NCI-H82 (cell line): ENCODE data around the gene ZNF544.
"Not testable (repeated sequence)": the region's sequence is repeated elsewhere in the genome, so short reads cannot be mapped to it uniquely, and the experiment has no call there.

Experiments
- DNase-seq: peaks from one replicate; lab custom pipeline; 2025; lab: John Stamatoyannopoulos, UW

Gene ZNF544

DNA sequence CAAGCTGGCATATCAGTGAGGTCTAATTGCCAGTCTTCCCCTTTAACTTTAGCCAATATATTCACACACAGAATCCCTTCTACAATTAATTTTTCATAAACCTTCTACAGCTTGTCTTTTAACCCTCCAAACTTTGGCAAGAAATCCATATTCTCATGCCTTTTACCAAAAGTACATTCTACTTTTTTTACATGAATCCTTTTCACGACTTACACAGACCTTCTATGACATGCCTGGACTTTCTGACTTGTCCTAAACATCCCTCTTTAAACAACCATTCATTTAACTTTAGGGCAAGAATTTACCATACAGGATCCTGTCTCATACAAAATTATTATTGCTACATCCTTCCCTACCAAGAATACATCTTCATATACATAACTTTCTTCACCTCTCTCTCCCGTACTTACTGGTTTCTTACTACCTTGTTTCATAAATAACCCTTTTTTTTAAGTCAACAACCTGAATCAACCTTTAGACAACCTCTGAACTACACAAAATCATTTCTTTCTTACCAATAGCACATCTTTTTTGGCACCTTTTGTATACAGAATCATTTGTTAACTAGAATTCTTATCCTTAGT is 23.5 kb downstream of the ZNF544 start:
- DNase-seq, result peak; percentile 28

DNA sequence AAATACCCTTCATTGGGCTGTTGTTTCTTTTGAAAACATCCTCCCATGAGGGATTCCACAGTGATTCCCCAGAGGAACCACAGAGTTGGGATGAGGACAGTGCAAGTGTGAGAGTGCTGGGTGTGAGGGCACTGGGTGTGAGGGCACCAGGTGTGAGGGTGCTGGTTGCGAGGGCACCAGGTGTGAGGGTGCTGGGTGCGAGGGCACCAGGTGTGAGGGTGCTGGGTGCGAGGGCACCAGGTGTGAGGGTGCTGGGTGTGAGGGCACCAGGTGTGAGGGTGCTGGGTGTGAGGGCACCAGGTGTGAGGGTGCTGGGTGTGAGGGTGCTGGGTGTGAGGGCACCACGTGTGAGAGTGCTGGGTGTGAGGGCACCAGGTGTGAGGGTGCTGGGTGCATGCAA is 29.5 kb downstream of the ZNF544 start:
- DNase-seq, result not testable (repeated sequence)

DNA sequence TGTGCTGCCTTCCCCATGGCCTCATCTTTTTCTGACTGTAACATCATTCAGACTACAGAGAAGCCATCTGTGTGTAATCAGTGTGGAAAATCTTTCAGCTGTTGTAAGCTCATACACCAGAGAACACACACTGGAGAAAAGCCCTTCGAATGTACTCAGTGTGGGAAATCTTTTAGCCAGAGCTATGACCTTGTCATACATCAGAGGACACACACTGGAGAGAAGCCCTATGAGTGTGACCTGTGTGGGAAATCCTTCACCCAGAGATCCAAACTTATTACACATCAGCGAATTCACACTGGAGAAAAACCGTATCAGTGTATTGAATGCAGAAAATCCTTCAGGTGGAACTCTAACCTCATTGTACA is 32.9 kb downstream of the ZNF544 start:
- DNase-seq, result no peak

DNA sequence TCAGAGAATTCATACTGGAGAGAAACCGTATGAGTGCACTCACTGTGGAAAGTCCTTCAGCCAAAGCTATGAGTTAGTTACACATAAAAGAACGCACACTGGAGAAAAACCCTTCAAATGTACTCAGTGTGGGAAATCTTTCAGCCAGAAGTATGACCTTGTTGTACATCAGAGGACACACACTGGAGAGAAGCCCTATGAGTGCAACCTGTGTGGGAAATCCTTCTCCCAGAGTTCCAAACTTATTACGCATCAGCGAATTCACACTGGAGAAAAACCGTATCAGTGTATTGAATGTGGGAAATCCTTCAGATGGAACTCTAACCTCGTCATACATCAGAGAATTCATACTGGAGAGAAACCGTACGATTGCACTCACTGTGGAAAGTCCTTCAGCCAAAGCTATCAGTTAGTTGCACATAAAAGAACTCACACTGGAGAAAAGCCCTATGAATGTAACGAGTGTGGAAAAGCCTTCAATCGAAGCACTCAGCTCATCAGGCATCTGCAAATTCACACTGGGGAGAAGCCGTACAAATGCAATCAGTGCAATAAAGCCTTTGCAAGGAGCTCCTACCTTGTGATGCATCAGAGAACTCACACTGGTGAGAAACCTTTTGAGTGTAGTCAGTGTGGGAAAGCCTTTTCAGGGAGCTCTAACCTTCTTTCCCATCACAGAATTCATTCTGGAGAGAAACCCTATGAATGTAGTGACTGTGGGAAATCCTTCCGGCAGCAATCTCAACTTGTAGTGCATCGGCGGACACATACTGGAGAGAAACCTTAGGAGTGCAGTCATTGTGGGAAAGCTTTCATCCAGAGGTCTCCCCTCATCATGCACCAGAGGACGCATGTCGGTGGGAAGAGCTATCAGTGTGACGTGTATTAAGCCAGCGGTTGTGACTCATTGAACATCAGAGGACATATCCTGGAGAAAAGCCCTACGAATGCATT is 33.5 kb downstream of the ZNF544 start:
- peak; percentile 9 for DNase-seq

DNA sequence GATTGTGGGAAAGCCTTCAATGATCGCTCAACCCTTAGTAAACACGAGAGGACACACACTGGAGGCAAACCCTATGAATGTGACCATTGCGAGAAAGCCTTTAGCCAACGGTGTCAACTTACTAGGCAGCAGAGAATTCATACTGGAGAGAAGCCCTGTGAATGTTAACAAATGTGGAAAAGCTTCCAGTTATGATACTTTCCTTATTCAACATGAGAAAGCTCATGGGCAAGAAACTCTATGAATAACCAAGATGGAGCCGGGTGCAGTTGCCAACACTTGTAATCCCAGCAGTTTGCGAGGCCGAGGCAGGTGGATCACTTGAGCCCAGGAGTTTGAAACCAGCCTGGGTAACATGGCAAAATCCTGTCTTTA is 34.2 kb downstream of the ZNF544 start:
- DNase-seq, result no peak

DNA sequence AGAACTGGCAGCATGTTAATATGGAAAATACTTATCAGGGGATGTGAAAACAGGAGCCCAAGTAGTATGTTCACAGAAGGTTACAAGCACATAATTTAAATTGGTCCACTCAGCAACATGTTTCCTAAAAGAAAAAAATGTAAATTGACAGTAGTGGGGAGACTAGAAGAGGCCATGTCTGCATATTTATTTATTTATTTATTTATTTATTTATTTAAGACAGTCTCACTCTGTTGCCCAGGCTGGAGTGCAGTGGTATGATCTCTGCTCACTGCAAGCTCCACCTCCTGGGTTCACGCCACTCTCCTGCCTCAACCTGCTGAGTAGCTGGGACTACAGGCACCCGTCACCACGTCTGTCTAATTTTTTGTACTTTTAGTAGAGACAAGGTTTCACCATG is 36.4 kb downstream of the ZNF544 start:
- DNase-seq, result no peak

DNA sequence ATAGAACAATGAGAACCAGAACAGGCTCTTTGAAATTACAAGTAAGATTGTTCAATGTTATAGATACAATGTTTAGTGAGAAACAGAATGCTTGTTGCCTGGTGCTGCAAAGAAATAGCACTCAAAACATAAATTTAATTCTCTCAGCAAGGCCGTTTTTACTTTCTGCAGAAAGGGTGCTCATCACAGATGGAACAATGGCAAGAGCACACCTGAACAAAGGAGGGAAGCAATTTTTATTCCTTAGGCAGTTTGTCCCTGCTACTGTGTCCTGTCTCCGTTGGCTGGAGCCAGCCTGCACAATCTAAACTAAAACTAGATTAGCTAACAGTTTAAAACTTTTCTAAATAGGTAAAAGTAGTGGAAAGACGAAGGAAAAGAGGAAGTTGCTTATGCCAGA is 39.6 kb downstream of the ZNF544 start:
- no peak for DNase-seq

DNA sequence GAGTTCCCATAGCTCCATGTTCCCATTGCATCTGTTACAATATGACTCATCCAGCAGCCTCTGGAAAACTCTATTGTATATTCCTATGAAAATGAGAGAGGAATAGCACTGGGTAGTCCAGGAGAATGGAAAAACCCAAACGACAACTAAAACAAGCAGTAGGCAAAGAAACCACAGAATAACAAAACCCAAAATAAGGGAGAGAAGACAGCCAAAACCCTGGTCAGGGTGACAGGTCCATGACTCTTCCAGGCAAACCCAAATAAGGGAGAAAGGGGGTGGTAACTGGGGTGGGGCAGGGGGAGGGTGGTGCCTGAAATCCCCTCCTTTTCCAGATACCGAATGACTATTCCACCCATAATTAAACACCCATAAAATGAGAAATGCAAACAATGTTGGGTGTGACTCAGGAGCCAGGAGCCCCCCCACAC is 46.1 kb downstream of the ZNF544 start:
- no peak for DNase-seq

DNA sequence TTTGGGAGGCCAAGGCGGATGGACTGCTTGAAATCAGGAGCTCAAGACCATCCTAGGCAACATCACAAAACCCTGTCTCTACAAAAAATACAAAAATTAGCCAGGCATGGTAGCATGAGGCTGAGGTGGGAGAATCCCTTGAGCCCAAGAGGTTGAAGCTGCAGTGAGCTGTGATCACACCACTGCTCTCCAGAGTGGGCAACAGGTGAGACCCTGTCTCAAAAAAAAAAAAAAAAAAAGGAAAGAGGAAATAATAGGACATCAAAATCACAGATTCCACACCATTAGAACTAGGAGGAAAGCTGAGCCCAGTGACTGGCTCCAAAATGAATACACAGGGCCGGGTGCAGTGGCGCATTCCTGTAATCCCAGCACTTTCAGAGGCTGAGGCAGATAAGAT is 46.9 kb downstream of the ZNF544 start:
- no peak for DNase-seq

DNA sequence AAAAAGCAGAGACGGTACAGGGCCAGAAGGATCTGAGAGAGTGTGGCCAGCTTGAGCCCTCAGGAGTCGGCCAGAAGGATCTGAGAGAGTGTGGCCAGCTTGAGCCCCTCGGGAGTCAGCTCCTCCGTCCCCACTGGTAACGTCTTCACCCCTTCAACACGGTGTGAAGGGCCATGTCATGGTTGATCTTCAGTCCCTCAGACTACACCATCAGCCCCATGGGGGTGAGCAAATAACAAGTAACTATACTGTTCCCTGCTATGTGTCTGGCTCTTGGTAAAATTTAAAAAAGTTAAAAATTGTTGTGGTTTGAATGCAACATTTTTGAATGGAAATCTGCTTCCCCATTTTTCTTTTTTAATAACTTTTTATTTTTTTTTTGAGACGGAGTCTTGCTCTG is 48.5 kb downstream of the ZNF544 start:
- peak; percentile 5 for DNase-seq

DNA sequence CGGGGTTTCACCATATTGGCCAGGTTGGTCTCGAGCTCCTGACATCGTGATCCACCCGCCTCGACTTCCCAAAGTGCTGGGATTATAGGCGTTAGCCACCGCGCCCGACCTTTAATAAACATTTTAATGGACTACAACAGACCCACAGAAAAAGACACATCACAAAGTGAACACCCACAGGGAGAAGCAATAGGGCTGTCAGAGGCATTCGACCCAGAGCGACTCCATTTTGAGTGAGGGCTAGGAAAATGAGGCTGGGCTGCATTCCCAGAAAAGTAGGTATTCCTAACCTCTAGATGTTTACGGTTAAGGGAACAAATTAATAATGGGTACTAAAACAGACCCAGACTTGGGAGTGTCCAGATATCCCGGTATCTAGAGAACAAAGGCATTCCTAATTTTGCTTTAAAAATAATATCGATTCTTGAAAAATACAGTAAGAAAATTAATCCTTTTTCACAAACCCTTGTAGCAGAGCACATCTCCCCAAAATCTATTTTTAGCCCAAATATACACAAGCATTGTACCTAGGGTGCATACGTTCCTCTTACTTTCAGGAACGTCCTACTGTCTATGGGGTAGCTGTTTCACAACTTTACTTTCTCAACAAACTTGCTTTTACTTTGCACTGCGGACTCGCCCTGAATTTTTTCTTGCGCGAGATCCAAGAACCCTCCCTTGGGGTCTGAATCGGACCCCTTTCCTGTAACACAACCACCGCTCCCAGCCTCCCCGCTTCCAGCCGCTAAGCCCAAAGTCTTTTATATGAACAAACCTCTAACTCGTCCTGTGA is 49.2 kb downstream of the ZNF544 start:
- peak; percentile 7 for DNase-seq

DNA sequence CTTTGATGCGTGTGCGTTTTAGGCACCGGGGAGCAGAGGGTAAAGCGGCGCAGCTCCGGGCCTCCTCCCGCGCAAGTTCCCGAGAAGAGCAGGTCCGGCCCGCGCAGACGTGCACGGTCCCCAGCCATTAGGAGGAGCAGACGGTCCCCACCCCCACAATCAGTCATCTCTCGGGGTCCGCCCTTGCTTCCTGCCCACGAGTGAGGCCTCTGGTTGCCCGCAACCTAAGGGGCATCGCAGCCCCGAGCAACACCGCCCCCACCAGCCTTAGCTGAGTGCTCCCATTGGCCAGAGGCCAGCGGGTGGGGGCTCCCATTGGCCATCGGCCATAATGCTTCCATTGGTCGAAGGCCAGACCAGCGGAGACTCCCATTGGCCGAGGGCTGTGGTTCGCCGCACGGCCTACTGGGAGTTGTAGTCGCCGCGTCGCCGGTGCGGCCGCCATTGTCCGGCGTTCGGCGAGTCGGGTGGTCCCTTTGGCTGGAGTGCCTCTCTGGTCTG is 49.9 kb downstream of the ZNF544 start, which contains the start of gene ZNF8:
Gene ZNF8, plus strand, starts transcription at position 415 of the 501 bp plus-strand sequence. CDS start 127 bp downstream, outside the sequence.
- peak; percentile 100 for DNase-seq

DNA sequence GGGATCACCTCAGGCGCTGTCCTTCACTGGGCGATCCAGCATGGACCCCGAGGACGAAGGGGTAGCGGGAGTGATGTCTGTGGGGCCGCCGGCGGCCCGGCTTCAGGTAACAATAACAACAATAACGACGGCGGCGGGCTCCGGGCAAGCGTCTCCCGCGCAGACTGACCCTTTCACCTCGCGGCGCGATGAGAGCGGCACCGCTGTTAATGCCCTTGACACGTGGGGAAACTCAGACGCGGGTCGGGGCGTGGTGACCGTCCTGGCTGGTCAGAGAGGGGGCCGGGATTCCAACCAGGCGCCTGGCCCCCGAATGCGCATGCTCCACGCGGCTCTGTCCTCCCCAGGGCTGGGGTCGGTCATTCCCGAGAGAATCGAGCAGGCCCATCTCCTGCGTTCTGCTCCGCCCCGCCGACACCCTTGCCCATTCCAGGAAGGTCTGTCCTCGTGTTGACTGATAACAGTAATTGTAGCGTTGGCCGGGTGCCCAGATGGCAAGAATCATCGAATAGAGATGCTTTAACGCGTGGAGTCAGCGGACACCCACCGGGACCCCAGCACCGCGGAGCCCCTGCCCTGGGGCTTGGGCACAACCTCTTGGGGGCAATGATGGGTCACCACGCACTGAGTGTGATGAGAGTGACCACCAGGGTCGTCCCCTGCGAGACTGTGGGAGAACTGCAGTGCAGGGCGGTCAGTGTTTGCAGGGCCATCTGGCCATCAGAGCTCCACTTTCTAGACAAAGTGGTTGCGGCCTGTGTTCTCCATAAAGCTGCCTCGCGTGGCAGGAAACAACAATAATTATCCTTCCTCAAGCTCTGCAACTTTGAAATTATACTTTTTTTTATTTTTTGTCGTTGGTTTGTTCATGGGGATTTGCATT is 50.6 kb downstream of the ZNF544 start:
- peak; percentile 80 for DNase-seq

DNA sequence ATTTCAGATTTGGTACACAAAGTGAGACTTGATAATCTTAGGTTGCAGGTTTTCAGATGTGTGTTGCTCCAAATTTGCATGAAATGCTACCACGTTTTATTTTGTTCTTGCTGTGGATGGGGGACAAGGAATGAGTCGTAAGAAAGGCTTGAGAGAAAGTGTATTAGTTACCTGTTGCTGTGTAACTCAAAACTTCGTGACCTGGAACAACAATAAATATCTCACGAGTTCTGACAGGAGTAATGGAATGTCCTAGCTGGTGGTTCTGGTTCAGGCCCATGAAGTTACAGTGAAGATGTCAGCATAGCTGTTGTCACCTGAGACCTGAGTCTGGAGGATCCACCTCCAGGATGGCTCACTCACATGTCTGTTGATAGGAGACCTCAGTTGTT is 51.2 kb downstream of the ZNF544 start:
- DNase-seq, result no peak

DNA sequence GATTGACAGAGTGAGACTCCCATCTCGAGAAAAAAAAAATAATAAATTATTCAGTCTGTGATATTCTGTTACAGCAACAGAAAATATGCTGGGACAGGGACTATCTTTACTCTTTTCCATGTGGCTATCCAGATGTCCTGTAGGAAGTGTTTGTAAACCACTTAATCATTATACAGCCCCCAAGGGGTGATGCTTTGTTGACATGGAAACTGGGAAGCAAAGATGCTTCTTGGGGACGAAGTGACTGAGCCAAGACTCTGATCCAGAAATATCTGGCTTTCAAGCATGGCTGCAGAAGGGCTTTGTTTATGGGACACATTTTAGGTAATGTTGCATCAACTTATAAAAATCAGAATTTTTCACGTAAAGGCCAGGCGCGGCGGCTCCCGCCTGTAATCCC is 55.5 kb downstream of the ZNF544 start:
- no peak for DNase-seq

DNA sequence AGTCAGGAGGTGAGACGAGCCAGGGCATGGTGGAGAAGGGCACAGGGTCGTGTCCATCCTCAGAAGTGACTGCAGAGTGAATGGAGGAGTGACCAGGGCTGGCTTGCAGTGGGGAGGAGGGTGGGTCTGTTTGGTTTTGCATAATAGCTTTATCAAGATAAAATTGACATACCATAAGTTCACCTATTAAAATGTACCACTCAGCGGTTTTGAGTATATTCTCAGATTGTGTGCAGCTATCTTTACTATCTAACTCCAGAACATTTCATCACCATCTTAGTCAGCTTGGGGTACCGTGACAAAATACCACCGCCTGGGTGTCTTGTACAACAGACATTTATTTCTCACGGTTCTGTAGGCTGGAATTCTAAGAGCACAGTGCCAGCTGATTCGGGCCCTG is 63.2 kb downstream of the ZNF544 start:
- DNase-seq, result no peak

DNA sequence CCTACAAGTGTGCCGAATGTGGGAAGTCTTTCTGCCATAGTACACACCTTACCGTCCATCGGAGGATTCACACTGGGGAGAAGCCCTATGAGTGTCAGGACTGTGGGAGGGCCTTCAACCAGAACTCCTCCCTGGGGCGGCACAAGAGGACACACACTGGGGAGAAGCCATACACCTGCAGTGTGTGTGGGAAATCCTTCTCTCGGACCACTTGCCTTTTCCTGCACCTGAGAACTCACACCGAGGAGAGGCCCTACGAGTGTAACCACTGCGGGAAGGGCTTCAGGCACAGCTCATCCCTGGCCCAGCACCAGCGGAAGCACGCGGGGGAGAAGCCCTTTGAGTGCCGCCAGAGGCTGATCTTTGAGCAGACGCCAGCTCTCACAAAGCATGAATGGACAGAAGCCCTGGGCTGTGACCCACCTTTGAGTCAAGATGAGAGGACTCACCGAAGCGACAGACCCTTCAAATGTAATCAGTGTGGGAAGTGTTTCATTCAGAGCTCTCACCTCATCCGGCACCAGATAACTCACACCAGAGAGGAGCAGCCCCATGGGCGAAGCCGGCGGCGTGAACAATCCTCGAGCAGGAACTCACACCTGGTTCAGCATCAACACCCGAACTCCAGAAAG is 66.1 kb downstream of the ZNF544 start:
- no peak for DNase-seq

DNA sequence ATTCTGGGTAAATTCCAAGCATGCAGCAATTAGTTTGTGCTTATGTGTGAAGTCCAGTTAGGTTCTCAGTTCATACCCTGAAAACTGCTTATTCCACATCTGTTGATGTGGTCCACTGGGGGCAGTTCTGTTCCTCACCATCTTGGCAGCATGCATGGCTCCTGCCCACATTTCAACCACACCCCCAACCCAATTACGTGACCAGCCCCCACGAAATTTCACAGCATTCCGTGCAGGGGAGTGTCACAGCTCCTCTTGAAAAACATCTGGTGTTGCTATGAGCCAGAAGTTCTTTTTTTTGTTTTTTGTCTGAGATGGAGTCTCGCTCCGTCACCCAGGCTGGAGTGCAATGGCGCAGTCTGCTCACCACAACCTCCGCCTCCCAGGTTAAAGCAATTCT is 67.4 kb downstream of the ZNF544 start:
- no peak for DNase-seq

DNA sequence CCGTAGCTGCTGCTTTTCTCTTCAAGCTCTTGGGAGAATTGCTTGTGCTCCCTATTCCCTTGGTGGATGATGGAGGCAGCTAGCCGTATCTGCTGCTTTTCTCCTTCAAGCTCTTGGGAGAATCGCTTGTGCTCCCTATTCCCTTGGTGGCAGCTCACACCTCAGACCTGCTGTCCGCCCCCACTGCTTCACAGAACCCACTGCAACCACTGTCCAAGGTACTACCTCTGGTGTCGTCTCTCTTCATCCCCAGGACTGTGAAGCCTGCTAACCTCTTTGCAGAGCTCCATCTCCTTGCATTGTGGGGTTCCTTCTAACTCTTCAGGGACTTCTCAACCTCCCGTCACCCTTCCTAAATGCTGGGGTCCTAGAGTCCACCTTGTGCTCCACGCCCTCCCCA is 71.9 kb downstream of the ZNF544 start:
- DNase-seq, result no peak

DNA sequence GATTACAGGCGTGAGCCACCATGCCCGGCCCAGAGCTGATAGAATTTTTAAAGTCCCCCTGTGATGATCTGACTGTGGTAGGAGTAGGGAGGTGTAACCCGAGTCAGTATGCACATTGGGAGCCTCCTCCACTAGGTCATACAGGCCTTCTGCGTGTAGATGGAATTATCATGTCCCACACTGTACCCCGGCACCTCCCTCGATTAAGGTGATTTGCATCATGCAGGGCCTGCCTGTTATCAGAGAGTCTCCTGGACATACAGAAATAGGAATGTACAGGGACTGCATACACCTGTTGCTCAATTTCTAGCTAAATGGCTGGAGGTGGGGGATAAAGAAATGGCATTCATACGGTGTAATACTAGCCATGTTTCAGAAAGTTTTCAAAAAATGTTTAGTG is 75.5 kb downstream of the ZNF544 start:
- DNase-seq, result no peak

DNA sequence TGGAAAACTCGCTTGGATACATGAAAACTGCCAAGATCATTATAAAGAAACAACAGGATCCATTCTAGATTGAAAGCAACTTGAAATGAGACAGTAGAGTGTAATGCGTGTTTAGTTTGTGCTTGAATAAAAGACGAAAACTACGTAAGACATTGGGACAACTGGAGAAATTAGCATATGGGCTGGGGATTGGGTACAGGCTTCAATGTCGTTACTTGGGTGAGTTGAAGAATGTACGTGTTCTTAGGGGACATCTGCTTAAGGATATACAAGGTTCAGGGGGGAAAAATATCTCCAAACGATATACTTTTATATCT is 76.0 kb downstream of the ZNF544 start:
- DNase-seq, result peak; percentile 71
